Fibroblast of skin of abdomen (primary cell): ENCODE measurements around the gene CNGB1.
"Not testable (repeated sequence)": the region's sequence is repeated elsewhere in the genome, so short reads cannot be mapped to it uniquely, and the experiment has no call there.

ENCODE experiments used
- DNase-seq: peaks from one replicate; pipeline ENCODE4 v3.0.0-alpha.2; 2013

CNGB1 gene

DNA sequence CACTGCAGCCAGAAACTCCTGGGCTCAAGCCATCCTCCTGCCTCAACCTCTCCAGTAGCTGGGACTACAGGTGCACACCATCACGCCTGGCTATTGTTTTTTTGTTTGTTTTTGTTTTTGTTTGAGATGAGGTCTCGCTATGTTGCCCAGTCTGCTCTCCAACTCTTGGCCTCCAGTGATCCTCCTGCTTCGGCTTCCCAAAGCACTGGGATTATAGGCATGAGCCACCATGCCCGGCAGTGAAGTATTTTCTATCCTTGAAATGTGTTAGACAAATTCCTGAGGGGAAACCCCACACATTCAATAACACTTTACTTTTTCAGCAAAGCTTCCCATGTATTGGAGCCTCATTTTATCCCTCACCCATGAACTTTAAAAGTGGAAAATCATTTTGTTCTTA is 87.4 kb downstream of the CNGB1 start:
- no peak for DNase-seq

GRCh38 chr16:57882792-57883191 is 88.1 kb downstream of the CNGB1 start:
- peak; percentile 49 for DNase-seq

GRCh38 chr16:57882206-57882605 is 88.7 kb downstream of the CNGB1 start:
- DNase-seq = no peak

DNA sequence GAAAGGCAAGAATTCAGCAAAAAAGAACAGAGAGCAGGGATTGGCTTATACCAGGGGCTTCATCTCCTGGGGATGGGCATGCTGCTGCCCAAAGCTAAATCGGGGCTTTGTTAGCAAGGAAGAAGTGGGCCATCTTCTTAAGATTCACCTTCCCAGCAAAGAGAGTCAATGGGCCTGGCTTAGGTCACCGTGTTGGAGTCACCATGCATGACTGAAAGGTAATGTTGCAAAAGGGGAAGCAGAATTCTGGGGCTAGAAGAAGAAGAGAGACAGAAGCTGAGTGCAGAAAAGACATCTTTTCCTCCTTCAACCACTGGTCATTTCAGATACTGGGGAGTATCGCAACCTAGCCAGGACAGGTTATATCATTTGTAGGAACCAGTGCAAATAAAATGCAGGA is 92.3 kb downstream of the CNGB1 start:
- DNase-seq = no peak

DNA sequence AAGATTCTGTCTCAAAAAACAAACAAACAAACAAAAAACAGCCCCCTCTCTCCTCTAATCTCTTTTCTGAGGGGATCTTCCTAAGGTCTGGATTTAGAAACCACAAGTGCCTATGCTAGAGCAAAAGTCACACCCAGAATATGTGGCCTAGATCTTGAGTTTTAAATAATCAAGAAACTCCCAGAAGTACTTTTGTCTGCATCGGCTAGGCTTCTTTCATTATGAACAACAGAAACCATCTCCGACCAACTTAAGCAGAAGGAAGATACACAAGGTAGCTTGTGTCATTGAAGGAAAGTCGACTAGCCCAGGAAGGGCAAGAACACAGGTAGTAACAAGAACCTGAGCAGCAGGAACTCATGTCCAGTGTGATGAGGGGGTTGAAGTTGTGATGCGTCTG is 94.7 kb downstream of the CNGB1 start:
- no peak for DNase-seq

- no peak for DNase-seq
These were observed 95.6 kb downstream of the CNGB1 start for GRCh38 chr16:57875347-57875746.

- no peak for DNase-seq
These were observed 97.7 kb downstream of the CNGB1 start for GRCh38 chr16:57873218-57873617.

- not testable (repeated sequence) for DNase-seq
These were observed 98.2 kb downstream of the CNGB1 start for GRCh38 chr16:57872764-57873163.

DNA sequence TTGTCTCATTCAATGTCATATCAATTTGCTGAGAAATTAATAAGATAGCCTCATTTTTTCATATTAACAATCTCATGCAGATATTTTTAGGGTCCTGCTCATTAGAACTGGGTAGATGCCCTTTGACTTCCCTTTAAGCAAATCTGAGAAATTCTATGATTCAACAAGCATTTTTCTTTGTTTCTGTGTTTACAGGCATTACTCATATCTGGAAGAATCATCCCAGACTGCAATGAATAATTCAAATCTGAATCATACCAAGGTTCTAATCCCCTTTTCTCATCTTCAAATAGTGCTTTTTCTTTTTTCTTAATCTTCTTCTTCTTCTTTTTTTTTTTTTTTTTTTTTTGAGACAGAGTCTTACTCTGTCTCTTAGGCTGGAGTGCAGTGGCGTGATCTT is 99.5 kb downstream of the CNGB1 start:
- peak; percentile 77 for DNase-seq

- DNase-seq = no peak
These were observed 100.0 kb downstream of the CNGB1 start for GRCh38 chr16:57870753-57871454.

GRCh38 chr16:57868913-57869520 is 101.9 kb downstream of the CNGB1 start:
- no peak for DNase-seq

DNA sequence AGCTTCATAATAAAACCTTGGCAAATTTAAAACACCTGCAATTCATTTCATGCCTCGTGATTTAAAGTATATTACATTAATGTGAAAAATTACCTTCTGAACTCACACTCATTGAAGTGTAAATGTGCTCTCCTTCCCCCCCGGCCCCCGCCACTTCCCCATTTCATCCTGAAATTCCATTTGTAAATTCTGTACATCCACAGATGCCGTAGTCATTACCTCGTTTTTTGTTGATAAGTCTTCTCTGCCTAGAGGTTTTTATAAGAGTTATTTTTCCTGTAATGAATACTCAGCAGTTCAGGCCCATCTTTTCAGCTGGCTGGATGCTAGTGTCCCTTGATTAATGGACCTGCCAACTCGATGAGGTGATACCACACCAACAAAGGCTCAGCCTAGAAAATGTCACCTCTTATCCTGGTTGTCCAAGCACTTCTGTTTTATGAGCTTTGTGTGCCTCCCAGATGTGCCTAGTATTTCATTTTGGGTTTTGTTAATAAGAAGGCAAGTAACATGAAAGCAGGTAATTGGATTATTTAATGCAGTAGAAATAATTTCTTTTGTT is 103.8 kb downstream of the CNGB1 start:
- DNase-seq = peak; percentile 20

DNA sequence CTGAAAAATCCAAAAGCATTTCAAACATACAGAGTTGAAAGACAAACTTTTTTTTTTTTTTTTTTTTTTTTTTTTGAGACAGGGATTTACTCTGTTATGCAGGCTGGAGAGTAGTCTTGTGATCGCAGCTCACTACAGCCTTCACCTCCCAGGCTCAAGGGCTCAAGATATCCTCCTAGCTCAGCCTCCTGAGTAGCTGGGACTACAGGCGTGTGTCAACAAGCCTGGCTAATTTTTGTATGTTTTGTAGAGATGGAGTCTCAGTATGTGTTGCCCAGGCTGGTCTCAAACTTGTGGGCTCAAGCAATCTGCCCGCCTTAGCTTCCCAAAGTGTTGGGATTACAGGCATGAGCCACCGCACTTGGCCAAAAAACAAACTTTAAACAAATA is 104.4 kb downstream of the CNGB1 start:
- DNase-seq = no peak

- no peak for DNase-seq
These were observed 105.0 kb downstream of the CNGB1 start for GRCh38 chr16:57865746-57866528.

- DNase-seq = peak; percentile 75
These were observed 107.3 kb downstream of the CNGB1 start for GRCh38 chr16:57863434-57864160.

- no peak for DNase-seq
These were observed 108.1 kb downstream of the CNGB1 start for GRCh38 chr16:57862698-57863433.

GRCh38 chr16:57859331-57859730 is 111.6 kb downstream of the CNGB1 start:
- DNase-seq = no peak

GRCh38 chr16:57858635-57859034 is 112.3 kb downstream of the CNGB1 start:
- DNase-seq = no peak

DNA sequence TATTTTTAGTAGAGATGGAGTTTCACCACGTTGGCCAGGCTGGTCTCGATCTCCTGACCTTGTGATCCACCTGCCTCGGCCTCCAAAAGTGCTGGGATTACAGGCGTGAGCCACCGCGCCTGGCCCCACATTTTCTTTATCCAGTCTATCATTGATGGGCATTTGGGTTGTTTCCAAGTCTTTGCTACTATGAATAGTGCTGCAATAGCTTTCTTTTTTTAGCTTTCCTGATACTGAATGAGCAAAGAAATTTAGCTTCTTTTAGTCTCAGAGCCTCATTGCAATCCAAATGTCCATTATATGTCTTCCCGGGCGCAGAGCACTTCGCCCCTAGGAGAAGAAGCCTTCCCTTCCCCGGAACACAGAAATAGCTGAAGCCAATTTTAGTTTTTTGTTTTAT is 112.9 kb downstream of the CNGB1 start:
- not testable (repeated sequence) for DNase-seq

- no peak for DNase-seq
These were observed 115.7 kb downstream of the CNGB1 start for GRCh38 chr16:57855188-57855587.

DNA sequence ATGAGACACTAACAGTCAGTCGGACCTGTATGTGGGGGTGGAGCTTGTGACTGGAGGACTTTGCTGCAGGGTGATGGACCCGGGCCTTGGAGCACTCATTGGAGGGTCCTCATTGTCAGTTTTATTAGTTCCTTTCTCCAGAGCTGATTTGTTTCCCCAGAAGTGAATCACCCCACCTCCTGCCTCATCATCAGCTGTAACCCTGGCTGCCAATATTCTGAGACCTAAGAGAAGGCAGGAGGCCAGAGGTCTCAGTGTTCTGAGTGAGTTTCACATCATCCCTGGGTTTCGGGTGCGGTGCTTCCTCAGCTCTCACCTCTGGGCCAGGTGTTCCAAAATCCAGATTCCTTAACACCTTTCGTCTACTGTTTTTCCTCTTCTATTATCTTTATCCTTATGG is 118.7 kb downstream of the CNGB1 start:
- DNase-seq = no peak

DNA sequence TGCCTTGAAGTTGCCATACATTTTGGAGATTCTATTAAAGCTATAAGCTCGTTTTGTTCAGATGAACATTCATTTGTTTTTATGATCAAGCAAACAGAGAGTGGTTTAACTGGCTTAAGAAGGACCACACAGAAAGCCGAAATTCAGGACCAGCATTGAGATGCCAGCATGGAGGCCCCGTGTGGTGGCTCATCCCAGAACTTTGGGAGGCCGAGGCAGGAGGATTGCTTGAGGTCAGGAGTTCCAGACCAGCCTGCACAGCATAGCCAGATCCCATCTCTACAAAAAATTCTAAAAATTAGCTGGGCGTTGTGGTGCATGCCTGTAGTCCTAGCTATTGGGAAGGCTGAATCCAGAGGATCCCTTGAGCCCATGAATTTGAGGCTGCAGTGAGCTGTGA is 122.7 kb downstream of the CNGB1 start:
- DNase-seq = no peak
